Activated naive CD8-positive, alpha-beta T cell treated with anti-CD3 and anti-CD28 coated beads for 36 hours (primary cell): ENCODE data around the gene ERICH6B. TPM values are rescaled to one million over a fixed set of nuclear protein-coding genes. Genes with fewer than 3 reads are reported as not detected.

Source experiments
- DNase-seq: peaks from one replicate; pipeline ENCODE4 v3.0.0; 2021
- H3K27ac Mint-ChIP-seq: one replicate; pipeline ENCODE4 v1.8.0; 2022; ENCODE audit warnings: mild to moderate bottlenecking, moderate library complexity, mixed read lengths
- H3K27me3 Mint-ChIP-seq: one replicate; pipeline ENCODE4 v1.8.0; 2022; ENCODE audit warnings: mild to moderate bottlenecking, mixed read lengths
- H3K36me3 Mint-ChIP-seq: one replicate; pipeline ENCODE4 v1.8.0; 2021; ENCODE audit warnings: mild to moderate bottlenecking, mixed read lengths
- H3K4me1 Mint-ChIP-seq: one replicate; pipeline ENCODE4 v1.8.0; 2021; ENCODE audit warnings: mixed read lengths
- H3K4me3 Mint-ChIP-seq: one replicate; pipeline ENCODE4 v1.8.0; 2022; ENCODE audit warnings: mild to moderate bottlenecking, moderate library complexity, mixed read lengths
- H3K9me3 Mint-ChIP-seq: one replicate; pipeline ENCODE4 v1.8.0; 2022; ENCODE audit warnings: mixed read lengths
- total RNA-seq, 2 experiments: library from RNA; stranded (reverse); gene quantifications; one replicate each; pipeline ENCODE4 v1.2.3, GENCODE V29; 2021

ERICH6B gene
- total RNA-seq, 2 experiments from 2014 or later: not detected

DNA sequence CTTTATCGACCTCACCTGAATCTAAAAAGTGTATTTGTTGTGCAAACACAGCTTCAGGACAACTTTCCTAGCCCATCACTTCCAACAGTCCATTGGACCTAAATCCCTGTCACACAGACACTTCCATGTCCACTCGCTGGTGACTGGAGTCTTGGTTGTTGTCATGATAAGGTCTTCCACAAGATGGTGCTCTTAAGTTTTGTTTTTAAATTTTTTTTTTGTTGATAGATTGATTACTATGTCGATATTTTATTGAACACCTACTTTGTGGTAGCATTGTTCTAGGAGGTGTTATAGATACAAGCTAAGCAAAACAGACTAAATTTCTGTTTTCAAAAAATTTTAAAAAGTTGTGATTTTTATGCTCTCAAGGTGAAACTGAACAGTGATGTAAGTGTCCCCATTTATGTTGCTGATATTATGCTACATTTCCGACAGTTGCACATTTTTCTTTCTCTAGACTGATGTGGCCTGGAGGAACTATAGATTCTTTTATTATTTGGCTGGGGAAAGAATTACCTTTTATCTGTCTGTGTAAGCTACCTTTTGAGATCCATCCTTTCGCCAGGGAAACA, 8.1 kb upstream of the ERICH6B start:
- peaks cover 4% of the 10 kb centered on the region for H3K36me3 Mint-ChIP-seq
- H3K4me3 Mint-ChIP-seq: no peak overlapping the region
- H3K27me3 Mint-ChIP-seq: peaks cover 40% of the 10 kb centered on the region
- H3K4me1 Mint-ChIP-seq: no peaks in the 10 kb centered on the region
- no peak for DNase-seq
- peaks cover 7% of the 10 kb centered on the region for H3K9me3 Mint-ChIP-seq
- H3K27ac Mint-ChIP-seq: no peak overlapping the region

DNA sequence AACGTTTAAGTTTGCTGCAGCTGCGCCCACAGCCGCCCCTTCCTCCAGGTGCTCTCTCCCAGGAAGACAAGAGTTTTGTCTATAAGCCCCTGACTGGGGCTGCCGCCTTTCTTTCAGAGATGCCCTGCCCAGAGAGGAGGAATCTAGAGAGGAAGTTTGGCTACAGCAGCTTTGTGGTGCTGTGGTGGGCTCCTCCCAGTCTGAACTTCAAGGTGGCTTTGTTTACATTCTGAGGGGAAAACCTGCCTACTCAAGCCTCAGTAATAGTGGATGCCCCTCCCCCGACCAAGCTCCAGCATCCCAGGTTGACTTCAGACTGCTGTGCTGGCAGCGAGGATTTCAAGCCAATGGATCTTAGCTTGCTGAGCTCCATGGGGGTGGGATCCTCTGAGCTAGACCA, 6.4 kb upstream of the ERICH6B start:
- no peak for DNase-seq
- Mint-ChIP-seq H3K4me3 (no peak overlapping the region), H3K27ac (no peak overlapping the region), H3K27me3 (peaks cover 56% of the 10 kb centered on the region), H3K36me3 (peaks cover 4% of the 10 kb centered on the region), H3K9me3 (peaks cover 8% of the 10 kb centered on the region), H3K4me1 (no peaks in the 10 kb centered on the region)

DNA sequence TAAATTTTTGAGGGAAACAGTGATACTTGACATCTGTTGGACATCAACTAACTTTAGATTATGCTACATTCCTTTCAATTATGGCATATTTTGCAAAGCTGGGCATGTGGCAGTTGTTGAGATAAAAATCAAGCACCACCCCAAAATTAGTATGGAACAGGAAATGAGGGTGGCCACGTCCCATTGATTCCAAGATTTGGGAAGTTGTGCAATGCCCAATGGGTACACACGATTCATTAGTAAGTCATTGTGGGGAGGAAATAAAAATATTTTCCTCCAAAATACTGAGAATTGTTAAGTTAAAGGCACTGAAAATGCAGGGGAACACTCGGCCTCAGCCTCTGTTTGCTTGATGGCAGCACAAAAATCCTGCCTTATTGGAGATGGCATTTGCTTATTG, 7.6 kb downstream of the ERICH6B start:
- H3K36me3 Mint-ChIP-seq: no peaks in the 10 kb centered on the region
- H3K27me3 Mint-ChIP-seq: peaks cover 25% of the 10 kb centered on the region
- no peak for DNase-seq
- no peaks in the 10 kb centered on the region for H3K9me3 Mint-ChIP-seq
- no peaks in the 10 kb centered on the region for H3K4me1 Mint-ChIP-seq
- H3K27ac Mint-ChIP-seq: no peak overlapping the region
- no peak overlapping the region for H3K4me3 Mint-ChIP-seq

DNA sequence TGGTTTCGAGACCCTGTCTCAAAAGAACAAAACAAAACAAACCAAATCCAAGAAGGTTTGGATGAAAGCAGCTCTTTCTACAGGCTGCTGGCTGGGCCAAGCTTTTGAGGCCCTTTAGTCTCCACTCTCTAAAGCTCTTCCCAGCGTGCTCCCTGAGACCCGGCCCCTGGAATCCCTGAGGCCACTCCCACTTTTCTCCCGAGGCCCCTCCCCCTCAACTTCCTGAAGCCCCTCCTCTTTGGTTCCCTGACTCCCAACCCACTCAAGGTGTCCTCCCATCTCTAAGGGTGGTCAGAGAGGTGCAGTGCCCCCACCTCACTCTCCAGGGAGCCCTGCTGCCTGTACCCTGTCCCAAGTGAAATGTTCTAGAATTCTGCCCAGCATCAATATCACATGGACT, 10.6 kb downstream of the ERICH6B start:
- H3K4me3 Mint-ChIP-seq: no peak overlapping the region
- DNase-seq: no peak
- no peaks in the 10 kb centered on the region for H3K9me3 Mint-ChIP-seq
- H3K36me3 Mint-ChIP-seq: no peaks in the 10 kb centered on the region
- H3K4me1 Mint-ChIP-seq: no peaks in the 10 kb centered on the region
- H3K27me3 Mint-ChIP-seq: peaks cover 17% of the 10 kb centered on the region
- H3K27ac Mint-ChIP-seq: no peak overlapping the region

DNA sequence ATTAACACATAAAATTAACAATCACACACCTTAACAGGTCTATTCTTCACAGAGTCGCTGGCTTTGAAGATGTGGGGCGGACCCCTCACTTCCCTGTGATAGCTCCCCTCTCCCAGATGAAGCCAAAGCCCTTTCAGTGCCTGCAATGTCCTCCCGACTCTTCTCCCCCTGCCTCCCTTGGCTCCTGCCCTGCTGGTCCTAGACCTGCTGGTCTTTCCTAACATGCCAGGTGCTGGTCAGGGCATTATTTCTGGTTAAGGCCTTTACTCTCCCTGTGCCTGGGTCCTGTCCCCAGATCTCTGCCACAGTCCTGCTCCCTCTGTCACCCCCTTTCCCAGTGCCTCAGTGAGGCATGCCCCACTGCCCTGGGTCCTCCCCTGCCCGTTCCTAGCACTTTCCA, 12.2 kb downstream of the ERICH6B start:
- DNase-seq: no peak
- Mint-ChIP-seq H3K9me3 (no peaks in the 10 kb centered on the region), H3K36me3 (no peaks in the 10 kb centered on the region), H3K4me1 (no peaks in the 10 kb centered on the region), H3K4me3 (no peak overlapping the region), H3K27ac (no peak overlapping the region), H3K27me3 (peaks cover 9% of the 10 kb centered on the region)

DNA sequence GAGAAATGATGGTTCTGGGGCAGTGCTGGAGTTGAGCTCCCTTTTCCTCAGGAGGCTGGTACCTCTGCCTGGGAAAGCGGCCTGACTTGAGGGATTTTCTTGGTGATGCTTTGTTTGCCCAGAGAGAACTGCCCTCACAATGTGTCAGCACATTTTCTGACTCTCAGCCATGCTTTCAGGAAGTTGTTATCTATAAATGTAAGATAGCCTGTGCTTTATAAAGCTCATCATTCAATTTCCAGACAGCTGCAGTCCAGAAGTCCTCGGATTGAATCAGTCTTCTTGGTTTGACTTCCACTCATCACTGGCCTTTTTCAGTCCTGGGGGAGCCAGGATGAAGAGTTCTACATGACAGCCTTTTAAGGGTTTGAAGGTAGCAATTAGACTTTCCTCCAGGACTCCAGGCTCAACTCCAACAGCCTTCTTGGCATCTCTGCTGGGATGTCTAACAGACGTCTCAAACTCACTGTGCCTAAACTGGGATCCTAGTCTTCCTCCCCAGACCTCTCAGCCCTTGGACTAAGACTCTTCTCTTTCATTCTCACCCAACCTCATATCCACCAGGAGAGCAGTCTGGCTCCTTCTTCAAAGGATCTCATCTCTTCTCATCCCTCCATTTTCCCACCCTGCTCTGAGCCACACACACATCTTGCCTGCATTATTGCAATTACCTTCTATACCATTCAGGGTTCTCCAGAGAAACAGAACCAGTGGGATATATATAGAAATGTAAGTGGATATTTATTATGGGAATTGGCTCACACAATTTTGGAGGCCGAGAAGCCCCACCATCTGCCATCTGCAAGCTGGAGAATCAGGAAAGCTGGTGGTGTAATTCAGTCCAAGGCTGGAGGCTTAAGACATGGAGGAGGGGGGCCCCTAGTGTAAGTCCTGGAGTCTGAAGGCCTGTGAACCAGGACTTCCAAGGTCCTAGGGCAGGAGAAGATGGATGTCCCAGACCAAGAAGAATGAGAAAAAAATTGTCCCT, 13.1 kb downstream of the ERICH6B start:
- no peak overlapping the region for H3K27ac Mint-ChIP-seq
- no peaks in the 10 kb centered on the region for H3K36me3 Mint-ChIP-seq
- H3K4me3 Mint-ChIP-seq: no peak overlapping the region
- H3K9me3 Mint-ChIP-seq: no peaks in the 10 kb centered on the region
- H3K27me3 Mint-ChIP-seq: peaks cover 9% of the 10 kb centered on the region
- H3K4me1 Mint-ChIP-seq: no peaks in the 10 kb centered on the region
- no peak for DNase-seq

DNA sequence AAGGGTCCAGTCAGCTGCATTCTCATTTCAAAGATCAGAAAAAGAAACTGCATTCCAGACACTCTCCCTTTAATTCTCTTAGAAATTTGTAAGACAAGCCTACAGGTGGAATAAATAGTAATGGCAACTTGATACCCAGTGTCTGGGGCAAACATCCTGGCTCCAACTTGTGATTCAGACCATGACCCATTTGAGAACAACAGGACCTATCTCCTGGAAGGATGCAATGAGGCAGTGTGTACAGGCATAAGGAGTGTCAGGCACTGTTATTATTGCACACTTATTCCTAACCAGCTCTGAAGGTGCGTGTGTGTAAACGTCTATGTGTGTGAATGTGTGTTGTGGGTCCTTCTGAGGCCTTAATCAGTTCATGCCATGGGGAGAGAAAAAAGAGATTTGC, 13.9 kb downstream of the ERICH6B start:
- peaks cover 15% of the 10 kb centered on the region for H3K27me3 Mint-ChIP-seq
- no peak for DNase-seq
- no peak overlapping the region for H3K4me3 Mint-ChIP-seq
- no peak overlapping the region for H3K27ac Mint-ChIP-seq
- H3K9me3 Mint-ChIP-seq: no peaks in the 10 kb centered on the region
- H3K36me3 Mint-ChIP-seq: no peaks in the 10 kb centered on the region
- no peaks in the 10 kb centered on the region for H3K4me1 Mint-ChIP-seq

DNA sequence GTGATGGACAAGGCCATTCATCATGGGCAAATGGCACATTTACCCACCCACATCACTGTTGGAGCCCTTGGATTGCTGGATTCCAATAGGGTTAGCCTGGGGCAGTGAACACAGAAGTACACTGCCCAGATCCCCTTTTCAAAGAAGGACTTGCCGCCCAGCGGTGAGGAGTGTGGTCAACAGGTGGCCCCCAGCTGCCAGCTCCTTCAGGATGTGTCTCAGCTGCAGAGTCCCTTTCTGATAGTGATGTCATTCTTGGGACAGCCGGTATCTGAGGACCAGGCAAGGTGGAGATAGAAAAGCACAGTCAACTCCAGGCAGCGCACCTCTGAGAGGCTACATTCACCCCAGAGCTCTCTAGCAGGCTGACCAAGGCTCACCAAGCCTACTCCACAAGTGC, 16.9 kb downstream of the ERICH6B start:
- H3K4me3 Mint-ChIP-seq: no peak overlapping the region
- peaks cover 18% of the 10 kb centered on the region for H3K27me3 Mint-ChIP-seq
- H3K36me3 Mint-ChIP-seq: no peaks in the 10 kb centered on the region

DNA sequence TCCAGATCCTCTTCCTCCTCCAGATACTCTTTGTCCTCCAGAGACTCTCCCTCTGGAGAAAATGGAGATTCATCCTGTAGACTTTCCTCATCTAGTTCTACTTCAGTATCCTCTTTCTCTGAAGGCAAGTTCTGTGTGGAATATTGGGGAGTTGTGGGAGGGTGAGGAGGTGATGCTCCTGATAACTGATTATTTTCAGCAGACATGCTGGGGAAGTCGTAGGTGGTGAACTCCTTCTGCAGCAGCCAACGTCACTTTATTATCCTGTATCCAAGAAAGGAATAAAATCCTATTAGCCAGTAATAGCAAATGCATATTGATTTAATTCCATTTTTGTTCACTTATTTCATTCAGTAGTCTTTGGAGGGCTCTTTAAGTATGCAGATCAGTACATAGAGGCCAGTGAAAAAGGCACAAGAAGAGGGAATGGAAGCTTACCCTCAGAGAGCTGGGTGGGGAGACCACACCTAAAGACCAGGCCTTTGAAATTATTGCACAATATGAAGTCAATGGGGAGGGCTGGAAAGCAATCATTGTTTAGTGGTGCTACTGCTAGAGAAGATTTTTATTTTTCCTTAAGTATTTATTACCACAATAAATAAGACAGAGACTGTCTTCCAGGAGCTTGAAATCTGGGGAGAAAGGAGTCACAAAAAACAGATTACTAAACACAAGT, 18.6 kb downstream of the ERICH6B start:
- Mint-ChIP-seq H3K27ac (no peak overlapping the region), H3K27me3 (peaks cover 18% of the 10 kb centered on the region), H3K36me3 (no peaks in the 10 kb centered on the region), H3K9me3 (no peaks in the 10 kb centered on the region), H3K4me3 (no peak overlapping the region), H3K4me1 (peaks cover 8% of the 10 kb centered on the region)
- no peak for DNase-seq

More for the DNA sequence above, 16.9 kb downstream of the ERICH6B start:
- H3K4me1 Mint-ChIP-seq: no peaks in the 10 kb centered on the region
- H3K27ac Mint-ChIP-seq: no peak overlapping the region
- H3K9me3 Mint-ChIP-seq: no peaks in the 10 kb centered on the region
- no peak for DNase-seq

DNA sequence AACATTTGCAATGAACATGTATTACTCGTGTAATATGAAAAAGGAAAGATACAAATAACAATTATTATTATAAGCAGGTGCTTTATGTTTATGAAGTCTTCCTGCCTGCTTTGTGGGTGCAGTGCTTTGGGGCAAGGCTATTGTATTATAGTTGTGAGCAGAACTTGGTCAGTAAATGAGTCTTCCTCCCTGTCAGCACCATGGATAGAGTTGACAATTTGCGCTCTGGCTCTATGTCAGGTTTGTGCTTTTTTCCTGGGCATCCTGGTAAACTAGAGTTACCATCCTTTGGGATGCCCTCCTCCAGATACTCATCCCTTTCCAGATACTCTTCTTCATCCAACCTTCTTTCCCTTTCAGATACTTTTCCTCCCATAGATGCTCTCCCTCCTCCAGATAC, 19.6 kb downstream of the ERICH6B start:
- Mint-ChIP-seq H3K9me3 (no peaks in the 10 kb centered on the region), H3K4me3 (no peak overlapping the region), H3K36me3 (no peaks in the 10 kb centered on the region), H3K27me3 (peaks cover 21% of the 10 kb centered on the region), H3K27ac (no peak overlapping the region), H3K4me1 (peaks cover 8% of the 10 kb centered on the region)
- DNase-seq: no peak

DNA sequence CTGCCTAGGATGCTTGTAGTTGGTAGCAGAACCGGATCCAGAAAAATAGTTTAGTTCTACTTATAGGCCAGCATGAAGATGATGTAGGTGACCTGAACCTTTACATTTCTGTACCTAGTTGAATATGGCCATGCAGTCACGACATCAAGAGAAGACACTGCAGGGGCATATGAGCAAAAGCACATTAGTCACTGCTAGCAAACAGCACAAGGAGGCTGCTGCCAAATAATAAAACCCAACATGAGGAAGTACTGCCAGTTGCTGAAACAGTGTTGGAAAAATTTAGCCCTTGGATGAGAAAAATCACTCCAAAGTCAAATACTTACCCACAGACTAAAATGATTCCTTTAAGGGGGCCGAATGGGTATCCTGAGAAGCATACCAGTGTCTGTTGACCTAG, 20.8 kb downstream of the ERICH6B start:
- H3K27ac Mint-ChIP-seq: no peak overlapping the region
- no peaks in the 10 kb centered on the region for H3K9me3 Mint-ChIP-seq

DNA sequence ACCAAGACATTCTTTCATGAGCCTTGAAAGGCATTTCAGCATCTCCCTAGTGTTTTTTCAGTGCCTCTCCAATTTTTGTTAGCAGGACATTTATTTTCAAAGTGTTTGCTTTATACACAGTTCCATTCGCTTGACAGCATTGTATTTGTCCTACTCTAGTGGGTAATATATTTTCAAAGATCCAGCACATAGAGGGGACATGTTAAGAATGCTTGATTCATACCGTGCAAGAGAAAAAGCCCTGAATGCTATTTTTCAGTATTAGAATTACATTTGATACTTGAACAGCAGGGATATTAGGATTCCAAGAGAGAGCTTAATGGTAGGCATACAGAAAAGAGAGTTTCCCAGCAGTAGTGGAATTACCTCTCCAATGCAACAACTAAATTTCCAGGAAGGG, 21.3 kb downstream of the ERICH6B start:
- Mint-ChIP-seq H3K36me3 (no peaks in the 10 kb centered on the region), H3K4me1 (peaks cover 8% of the 10 kb centered on the region), H3K4me3 (no peak overlapping the region), H3K27me3 (peaks cover 16% of the 10 kb centered on the region), H3K27ac (no peak overlapping the region), H3K9me3 (no peaks in the 10 kb centered on the region)
- DNase-seq: no peak

More for the DNA sequence above, 20.8 kb downstream of the ERICH6B start:
- H3K36me3 Mint-ChIP-seq: no peaks in the 10 kb centered on the region
- DNase-seq: no peak
- H3K4me1 Mint-ChIP-seq: peaks cover 8% of the 10 kb centered on the region
- no peak overlapping the region for H3K4me3 Mint-ChIP-seq
- peaks cover 16% of the 10 kb centered on the region for H3K27me3 Mint-ChIP-seq

DNA sequence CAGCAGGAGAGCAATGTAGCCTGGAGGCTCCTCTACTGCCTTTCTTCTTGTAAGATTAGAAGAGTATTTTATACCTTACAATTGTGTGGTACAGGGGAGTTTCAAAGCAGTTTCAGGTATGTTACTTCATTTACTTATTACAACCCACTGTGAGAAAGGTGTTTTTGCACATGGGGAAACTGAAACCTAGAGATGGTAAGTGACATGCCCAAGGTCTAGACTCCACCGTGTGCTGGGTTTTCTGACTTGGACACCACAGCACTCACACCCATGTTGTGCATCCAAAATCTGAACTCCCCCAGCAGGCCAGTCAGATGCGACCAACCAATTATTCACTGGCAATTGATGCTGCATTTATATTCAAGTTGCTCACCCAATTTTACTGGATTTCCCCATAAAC, 22.8 kb downstream of the ERICH6B start:
- no peaks in the 10 kb centered on the region for H3K9me3 Mint-ChIP-seq
- H3K4me1 Mint-ChIP-seq: peaks cover 8% of the 10 kb centered on the region
- no peak for DNase-seq
- H3K27ac Mint-ChIP-seq: no peak overlapping the region
- peaks cover 16% of the 10 kb centered on the region for H3K27me3 Mint-ChIP-seq
- H3K36me3 Mint-ChIP-seq: no peaks in the 10 kb centered on the region
- H3K4me3 Mint-ChIP-seq: no peak overlapping the region

DNA sequence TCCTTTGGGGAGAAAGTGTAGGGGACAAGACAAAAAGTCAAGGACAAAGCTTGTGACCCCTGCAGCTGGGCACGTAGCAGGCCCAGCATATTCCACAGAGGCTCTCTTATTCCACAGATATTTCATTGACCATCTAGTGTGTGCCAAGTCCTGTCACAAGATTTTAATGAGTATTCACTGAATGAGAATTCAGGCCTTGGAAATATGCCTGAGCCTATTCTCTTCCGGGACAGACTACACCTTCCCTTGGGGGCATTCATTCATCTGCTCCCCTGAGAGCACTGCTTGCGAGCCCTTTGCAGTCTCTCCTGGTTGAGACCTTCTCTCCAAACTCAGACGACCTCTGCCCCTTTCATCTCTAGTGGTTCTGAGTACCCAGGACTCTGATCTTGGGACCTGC, 25.5 kb downstream of the ERICH6B start:
- Mint-ChIP-seq H3K4me1 (peaks cover 8% of the 10 kb centered on the region), H3K36me3 (no peaks in the 10 kb centered on the region), H3K4me3 (no peak overlapping the region), H3K9me3 (no peaks in the 10 kb centered on the region), H3K27me3 (peaks cover 3% of the 10 kb centered on the region), H3K27ac (no peak overlapping the region)
- no peak for DNase-seq

DNA sequence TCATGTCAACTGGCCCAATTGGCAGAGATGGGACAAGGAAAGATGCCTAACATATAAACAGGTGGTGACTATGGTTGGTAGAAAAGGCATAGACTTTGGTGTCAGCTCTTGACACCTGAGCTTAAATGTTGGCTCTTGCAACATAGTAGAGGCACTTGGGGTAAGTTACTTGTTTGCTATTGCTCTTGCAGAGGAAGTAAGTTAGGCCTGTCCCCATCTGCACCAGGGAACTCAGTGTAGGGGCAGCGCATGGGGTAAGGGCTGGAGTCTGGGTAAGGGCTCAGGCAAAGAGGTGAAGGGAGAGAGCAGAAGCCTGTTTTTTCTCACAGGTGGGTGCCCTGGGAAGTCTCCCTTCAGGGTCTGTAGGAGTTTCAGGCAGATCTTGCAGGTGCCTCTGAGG, 27.6 kb downstream of the ERICH6B start:
- H3K27ac Mint-ChIP-seq: no peak overlapping the region
- DNase-seq: no peak
- H3K9me3 Mint-ChIP-seq: no peaks in the 10 kb centered on the region
- H3K4me3 Mint-ChIP-seq: no peak overlapping the region
- H3K27me3 Mint-ChIP-seq: peaks cover 3% of the 10 kb centered on the region
- peaks cover 6% of the 10 kb centered on the region for H3K4me1 Mint-ChIP-seq
- H3K36me3 Mint-ChIP-seq: no peaks in the 10 kb centered on the region
